Lower lobe of right lung (tissue), 2 donors: ENCODE results near the gene MAGIX. TPM values are rescaled to one million over a fixed set of nuclear protein-coding genes. Genes with fewer than 3 reads are reported as not detected.

Experiments
- ATAC-seq, 2 donors: fragments of 200-7000 bp; cut with Tn5 transposase; one replicate each; pipeline ENCODE4 v1.9.1; 2020 to 2022; ENCODE audit warnings: mild to moderate bottlenecking in 2 of 2, moderate library complexity in 2 of 2
- DNase-seq: peaks from one replicate; pipeline ENCODE4 v3.0.0-alpha.2; 2020
- H3K27ac ChIP-seq: fragments of 200-600 bp; one replicate; pipeline ENCODE4 v1.8.0; 2022
- H3K27me3 ChIP-seq: fragments of 200-600 bp; one replicate; pipeline ENCODE4 v1.8.0; 2022; ENCODE audit warnings: low read depth
- H3K36me3 ChIP-seq: fragments of 200-600 bp; one replicate; pipeline ENCODE4 v1.8.0; 2022; ENCODE audit warnings: mild to moderate bottlenecking
- H3K4me1 ChIP-seq: fragments of 200-600 bp; one replicate; pipeline ENCODE4 v1.8.0; 2022
- H3K4me3 ChIP-seq: fragments of 200-600 bp; one replicate; pipeline ENCODE4 v1.8.0; 2022; ENCODE audit warnings: mild to moderate bottlenecking
- H3K9me3 ChIP-seq: fragments of 200-600 bp; one replicate; pipeline ENCODE4 v1.8.0; 2022
- CTCF ChIP-seq: fragments of 200-600 bp; IDR thresholded peaks from one replicate; pipeline ENCODE4 v1.8.0; 2022; ENCODE audit warnings: antibody characterized with exemption, mild to moderate bottlenecking
- intact Hi-C: fragments of 100-400 bp; cut with DNase I; formaldehyde crosslinking; loops from one replicate; pipeline ENCODE4 v1.11.0; 2022
- total RNA-seq: library from RNA; stranded (reverse); fragmentation: NEBNext Ultra II Directional; extraction: Animal tissue kit (Norgen Biotek cat#: 25700); gene quantifications from one replicate; pipeline ENCODE4 v1.2.1, GENCODE V29; 2021
- donor health status: DM: no; HTN: yes; CAD: no; lungs with severe emphysema.

MAGIX gene
- total RNA-seq, 1 donor from 2014 or later, result 6.7 TPM

- Histone ChIP-seq H3K36me3 (no peaks in the 10 kb centered on the region), H3K27me3 (no peaks in the 10 kb centered on the region), H3K27ac (peak overlapping the region; percentile 87), H3K4me3 (no peak overlapping the region), H3K9me3 (no peaks in the 10 kb centered on the region), H3K4me1 (peaks cover 19% of the 10 kb centered on the region)
- no peak for DNase-seq
- intact Hi-C loops, result no loop called here
- no peak for TF ChIP-seq CTCF
- no peak for ATAC-seq
These were observed 2.2 kb downstream of the MAGIX start for GRCh38 chrX:49164589-49165360.

DNA sequence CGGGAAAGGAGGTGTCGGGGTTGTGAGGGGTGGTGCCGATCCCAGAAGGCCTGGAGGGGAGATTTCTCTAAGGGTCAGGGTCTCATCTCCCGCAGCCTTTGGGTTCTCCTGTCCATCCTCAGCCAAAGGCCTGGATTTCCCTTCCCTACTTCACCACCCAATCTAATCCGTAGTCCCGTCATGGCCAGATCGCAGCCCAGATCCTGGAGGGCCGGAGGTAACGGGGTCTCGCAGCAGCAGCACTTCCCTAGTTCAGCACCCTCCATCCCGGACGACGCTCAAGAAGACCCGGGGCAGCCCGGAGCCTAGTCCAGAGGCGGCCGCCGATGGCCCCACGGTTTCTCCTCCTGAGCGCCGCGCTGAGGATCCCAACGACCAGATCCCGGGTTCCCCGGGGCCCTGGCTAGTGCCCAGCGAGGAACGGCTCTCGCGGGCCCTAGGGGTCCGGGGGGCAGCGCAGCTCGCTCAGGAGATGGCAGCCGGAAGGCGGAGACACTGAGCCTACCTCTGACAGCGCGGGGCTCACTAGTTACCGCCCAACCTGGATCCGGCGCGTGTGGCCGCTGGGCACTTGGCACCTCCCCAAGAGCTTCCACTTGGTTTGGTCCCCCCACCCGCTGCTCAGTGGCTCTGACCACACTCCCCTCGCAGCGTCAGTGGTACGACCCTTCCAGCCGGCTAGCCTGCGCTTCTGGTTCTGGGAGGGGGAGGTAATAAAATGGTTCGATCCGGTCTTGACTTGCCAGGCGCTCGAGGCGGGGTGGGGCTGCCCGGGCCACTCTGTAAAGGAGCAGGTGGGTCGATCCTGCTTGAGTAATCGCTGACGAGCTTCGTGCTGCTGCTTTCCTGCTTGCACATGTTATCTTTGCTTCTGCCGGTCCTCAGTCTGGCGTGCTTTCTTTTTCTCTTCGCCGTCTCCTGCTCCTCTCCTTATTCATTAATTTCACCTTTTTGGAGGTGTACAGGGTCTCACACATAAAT lies 3.6 kb downstream of the MAGIX start:
- H3K4me1 ChIP-seq, result peaks cover 19% of the 10 kb centered on the region
- H3K27ac ChIP-seq, result peak overlapping the region; percentile 91
- peak overlapping the region; percentile 51 for H3K4me3 ChIP-seq
- no peaks in the 10 kb centered on the region for H3K27me3 ChIP-seq
- ATAC-seq (peak; percentile 43 to 61), DNase-seq (peak; percentile 86)
- no peaks in the 10 kb centered on the region for H3K36me3 ChIP-seq
- peak; percentile 29 for TF ChIP-seq CTCF
- no peaks in the 10 kb centered on the region for H3K9me3 ChIP-seq
- intact Hi-C loops, result no loop called here

DNA sequence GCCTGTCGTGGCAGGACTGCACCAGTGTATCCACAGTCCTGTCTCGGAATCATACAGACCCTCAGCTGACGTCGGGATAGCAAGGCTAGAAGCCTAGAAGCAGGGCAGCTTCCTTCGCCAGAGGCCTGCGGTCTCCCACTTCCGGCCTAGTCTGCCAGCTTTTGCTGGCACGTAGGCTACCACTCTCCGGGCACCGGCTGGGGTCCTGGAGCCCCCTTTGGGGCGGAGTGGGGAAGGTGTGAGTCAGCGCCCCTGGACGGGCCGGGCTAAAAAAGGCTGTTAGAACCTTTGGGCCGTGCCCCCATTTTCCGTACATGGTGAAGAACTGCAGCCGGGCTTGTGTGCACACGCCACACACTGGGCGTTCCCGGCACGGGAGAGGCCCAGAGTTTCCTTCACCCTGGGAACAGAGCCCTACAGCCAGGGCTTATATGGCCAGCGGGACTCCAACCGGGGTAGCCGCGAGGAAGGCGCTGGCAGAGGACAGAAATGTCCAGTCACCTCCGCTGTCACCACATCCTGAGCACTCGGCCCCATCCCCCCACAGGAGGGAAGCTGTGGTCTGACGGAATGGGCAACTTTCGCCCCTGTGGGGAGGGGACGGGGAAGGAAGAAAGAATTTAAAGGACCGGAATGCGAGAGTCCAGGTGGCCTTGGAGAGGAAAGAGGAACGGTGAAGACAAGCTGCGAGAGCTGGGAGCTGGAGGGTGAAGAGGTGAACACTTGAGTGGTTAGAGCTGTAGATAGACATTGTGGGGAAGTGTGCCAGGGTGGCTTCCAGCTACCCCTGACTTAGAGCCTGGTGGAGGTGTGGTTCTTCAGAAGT lies 4.6 kb downstream of the MAGIX start:
- peak overlapping the region; percentile 51 for H3K4me3 ChIP-seq
- ATAC-seq (peak; percentile 30 to 55), DNase-seq (peak; percentile 78)

GRCh38 chrX:49167740-49168108 lies 5.2 kb downstream of the MAGIX start:
- intact Hi-C loops, result no loop called here
- no peak for TF ChIP-seq CTCF
- H3K4me1 ChIP-seq, result peaks cover 21% of the 10 kb centered on the region
- H3K27me3 ChIP-seq, result no peaks in the 10 kb centered on the region
- ATAC-seq (no peak), DNase-seq (no peak)
- peak overlapping the region; percentile 91 for H3K27ac ChIP-seq
- H3K9me3 ChIP-seq, result no peaks in the 10 kb centered on the region
- peak overlapping the region; percentile 51 for H3K4me3 ChIP-seq
- H3K36me3 ChIP-seq, result no peaks in the 10 kb centered on the region

More for the DNA sequence above, 4.6 kb downstream of the MAGIX start:
- H3K27ac ChIP-seq, result peak overlapping the region; percentile 91
- H3K36me3 ChIP-seq, result no peaks in the 10 kb centered on the region
- no peaks in the 10 kb centered on the region for H3K9me3 ChIP-seq
- peaks cover 19% of the 10 kb centered on the region for H3K4me1 ChIP-seq
- intact Hi-C loops, result no loop called here
- H3K27me3 ChIP-seq, result no peaks in the 10 kb centered on the region
- no peak for TF ChIP-seq CTCF

- Histone ChIP-seq H3K4me1 (peaks cover 22% of the 10 kb centered on the region), H3K4me3 (peak within 1 kb of the TSS; percentile 66), H3K27me3 (no peaks in the 10 kb centered on the region), H3K9me3 (no peaks in the 10 kb centered on the region), H3K27ac (peak within 1 kb of the TSS; percentile 84), H3K36me3 (peaks cover 16% of the 10 kb centered on the region)
- intact Hi-C loops, result no loop called here
- DNase-seq (peak; percentile 64), ATAC-seq (peak; percentile 62 to 78)
- TF ChIP-seq CTCF, result no peak
These were observed 9.3 kb downstream of the MAGIX start, which contains the start of gene PLP2 for GRCh38 chrX:49171752-49172279. Gene PLP2, plus strand, starts transcription at chrX:49171898. Its CDS starts 103 bp downstream, at chrX:49172001.
